ENCODE results near the gene MATR3. TPM values are rescaled to one million over a fixed set of nuclear protein-coding genes. Genes with fewer than 3 reads are reported as not detected.
"Not testable (repeated sequence)": the region's sequence is repeated elsewhere in the genome, so short reads cannot be mapped to it uniquely, and the experiment has no call there.

MATR3 gene
- polyA plus RNA-seq, 6 donors from 2014 or later = 370 to 439 (median 392) TPM

- no peaks in the 10 kb centered on the region for H3K9me3 Mint-ChIP-seq
- H3K36me3 Mint-ChIP-seq = no peaks in the 10 kb centered on the region
- peak overlapping the region in 1 of 6 donors; percentile 55 for H3K27ac Mint-ChIP-seq
- peaks cover 17 to 26% (median 18%) of the 10 kb centered on the region in 3 donors for H3K27me3 Mint-ChIP-seq
- peaks cover 11 to 14% (median 12%) of the 10 kb centered on the region in 3 donors for H3K4me1 Mint-ChIP-seq
- ATAC-seq (ENCODE audit: low read depth in 2 of 2) (no peak), DNase-seq (no peak)
- H3K4me3 Mint-ChIP-seq = no peak overlapping the region
Measured at GRCh38 chr5:139263946-139264345, 29.6 kb upstream of the MATR3 start.

- Mint-ChIP-seq H3K36me3 (no peaks in the 10 kb centered on the region), H3K27me3 (peaks cover 10 to 17% (median 16%) of the 10 kb centered on the region in 3 donors), H3K27ac (no peak overlapping the region), H3K4me1 (peaks cover 11 to 14% (median 13%) of the 10 kb centered on the region in 3 donors), H3K4me3 (no peak overlapping the region), H3K9me3 (no peaks in the 10 kb centered on the region)
- no peak for DNase-seq
- ATAC-seq (ENCODE audit: low read depth in 2 of 2) = no peak
Measured at GRCh38 chr5:139265001-139265400, 28.5 kb upstream of the MATR3 start.

- Mint-ChIP-seq H3K27me3 (peaks cover 0 to 9% (median 5%) of the 10 kb centered on the region in 3 donors), H3K27ac (no peak overlapping the region), H3K36me3 (no peaks in the 10 kb centered on the region), H3K4me3 (no peak overlapping the region), H3K4me1 (peaks cover 11 to 14% (median 13%) of the 10 kb centered on the region in 3 donors), H3K9me3 (no peaks in the 10 kb centered on the region)
- DNase-seq = no peak
- no peak for ATAC-seq (ENCODE audit: low read depth in 2 of 2)
Measured at GRCh38 chr5:139266236-139266635, 27.3 kb upstream of the MATR3 start.

- no peaks in the 10 kb centered on the region for H3K9me3 Mint-ChIP-seq
- peaks cover 0 to 5% (median 0%) of the 10 kb centered on the region in 3 donors for H3K27me3 Mint-ChIP-seq
- peaks cover 14 to 20% (median 16%) of the 10 kb centered on the region in 3 donors for H3K4me1 Mint-ChIP-seq
- ATAC-seq (ENCODE audit: low read depth in 2 of 2) (no peak), DNase-seq (no peak)
- no peaks in the 10 kb centered on the region for H3K36me3 Mint-ChIP-seq
- H3K27ac Mint-ChIP-seq = no peak overlapping the region
- no peak overlapping the region for H3K4me3 Mint-ChIP-seq
Measured at GRCh38 chr5:139267481-139267880, 26.1 kb upstream of the MATR3 start.

- peak overlapping the region in 4 of 8 donors; percentile 7 to 69 (median 29) for H3K4me3 Mint-ChIP-seq
- no peaks in the 10 kb centered on the region for H3K9me3 Mint-ChIP-seq
- peak overlapping the region in 2 of 6 donors; percentile 81 to 82 for H3K27ac Mint-ChIP-seq
- no peak for DNase-seq
- H3K36me3 Mint-ChIP-seq = no peaks in the 10 kb centered on the region
- H3K27me3 Mint-ChIP-seq = peaks cover 0 to 5% (median 0%) of the 10 kb centered on the region in 3 donors
- peaks cover 25 to 29% (median 27%) of the 10 kb centered on the region in 3 donors for H3K4me1 Mint-ChIP-seq
- peak in 1 of 2 donors; percentile 40 for ATAC-seq (ENCODE audit: low read depth in 2 of 2)
Measured at GRCh38 chr5:139268364-139269202, 25.0 kb upstream of the MATR3 start.

- not testable (repeated sequence) for ATAC-seq (ENCODE audit: low read depth in 2 of 2); H3K27me3 Mint-ChIP-seq; H3K9me3 Mint-ChIP-seq; DNase-seq; H3K4me3 Mint-ChIP-seq; H3K36me3 Mint-ChIP-seq; H3K27ac Mint-ChIP-seq
- peaks cover 34 to 47% (median 42%) of the 10 kb centered on the region in 3 donors for H3K4me1 Mint-ChIP-seq
Measured at GRCh38 chr5:139270718-139271117, 22.8 kb upstream of the MATR3 start.

- no peak for DNase-seq
- H3K27ac Mint-ChIP-seq = peak overlapping the region in 1 of 6 donors; percentile 36
Measured at GRCh38 chr5:139271201-139272027, 22.1 kb upstream of the MATR3 start.

DNA sequence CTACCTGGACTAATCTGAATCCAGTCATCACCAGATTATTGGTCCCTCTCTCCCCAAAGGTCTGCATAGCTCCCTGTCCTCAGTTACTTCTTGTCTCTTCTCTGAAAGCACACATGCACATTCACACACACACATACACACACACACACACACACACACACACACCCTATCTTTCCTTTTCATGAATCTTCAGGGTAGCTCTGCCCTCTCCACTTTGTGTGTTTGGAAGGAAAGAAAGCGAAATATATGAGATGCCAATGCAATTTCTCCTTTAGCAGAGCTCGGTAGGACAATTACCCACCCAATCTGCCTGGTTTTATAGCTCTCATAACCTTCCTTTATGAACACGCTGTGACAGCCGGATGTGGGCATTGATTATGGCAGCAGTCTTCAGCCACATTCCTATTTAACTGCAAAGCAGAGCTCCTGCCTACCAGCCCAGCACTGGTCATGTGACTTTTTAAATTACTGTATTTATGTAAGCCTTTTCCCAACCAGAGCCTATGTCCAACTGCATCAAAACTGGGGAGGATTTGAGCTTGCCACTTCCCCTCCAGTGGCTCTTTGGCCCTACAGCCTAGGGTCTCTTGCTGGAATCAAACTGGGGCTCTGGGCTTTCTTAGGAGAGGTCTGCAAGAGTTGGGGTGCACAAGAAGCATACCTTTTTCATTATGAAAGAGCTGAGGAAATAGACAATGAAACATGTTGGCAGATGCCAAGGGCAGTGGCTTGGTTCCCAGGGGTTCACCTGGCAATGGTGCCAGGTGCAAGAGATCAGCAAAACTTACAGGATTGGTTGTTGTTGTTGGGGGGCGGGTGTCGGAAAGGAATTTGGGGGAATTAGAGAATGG lies 20.8 kb upstream of the MATR3 start:
- peak overlapping the region; percentile 81 to 96 (median 91) for H3K4me3 Mint-ChIP-seq
- H3K4me1 Mint-ChIP-seq = peaks cover 45 to 62% (median 58%) of the 10 kb centered on the region in 3 donors
- no peak for DNase-seq
- H3K27me3 Mint-ChIP-seq = no peaks in the 10 kb centered on the region
- ATAC-seq (ENCODE audit: low read depth in 2 of 2) = no peak
- H3K9me3 Mint-ChIP-seq = no peaks in the 10 kb centered on the region
- H3K36me3 Mint-ChIP-seq = no peaks in the 10 kb centered on the region
- peak overlapping the region in 5 of 6 donors; percentile 84 to 98 (median 96) for H3K27ac Mint-ChIP-seq

More at GRCh38 chr5:139271201-139272027, 22.1 kb upstream of the MATR3 start:
- Mint-ChIP-seq H3K4me3 (peak overlapping the region in 3 of 8 donors; percentile 4 to 68 (median 17)), H3K9me3 (no peaks in the 10 kb centered on the region), H3K27me3 (no peaks in the 10 kb centered on the region), H3K36me3 (no peaks in the 10 kb centered on the region), H3K4me1 (peaks cover 39 to 54% (median 49%) of the 10 kb centered on the region in 3 donors)
- no peak for ATAC-seq (ENCODE audit: low read depth in 2 of 2)

DNA sequence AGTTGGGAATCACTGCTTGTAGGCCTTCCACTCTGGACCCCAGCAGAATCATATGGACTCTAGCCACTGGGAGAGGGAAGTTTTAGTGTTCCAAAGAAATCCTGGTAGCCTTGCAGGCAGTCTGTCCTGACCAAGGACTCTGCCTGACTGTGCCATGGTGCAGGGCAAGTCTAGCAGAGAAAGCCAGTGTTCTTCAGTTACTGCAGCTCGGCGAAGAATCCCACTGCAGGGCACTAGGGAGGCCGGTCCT lies 20.3 kb upstream of the MATR3 start:
- Mint-ChIP-seq H3K36me3 (no peaks in the 10 kb centered on the region), H3K4me1 (peaks cover 41 to 59% (median 54%) of the 10 kb centered on the region in 3 donors), H3K27me3 (no peaks in the 10 kb centered on the region), H3K27ac (peak overlapping the region; percentile 84 to 98 (median 96)), H3K4me3 (peak overlapping the region; percentile 81 to 96 (median 91)), H3K9me3 (no peaks in the 10 kb centered on the region)
- ATAC-seq (ENCODE audit: low read depth in 2 of 2) = no peak
- no peak for DNase-seq

GRCh38 chr5:139273572-139274289 lies 19.8 kb upstream of the MATR3 start:
- no peaks in the 10 kb centered on the region for H3K36me3 Mint-ChIP-seq
- peaks cover 38 to 55% (median 49%) of the 10 kb centered on the region in 3 donors for H3K4me1 Mint-ChIP-seq
- H3K9me3 Mint-ChIP-seq = no peaks in the 10 kb centered on the region
- ATAC-seq (ENCODE audit: low read depth in 2 of 2) (peak; percentile 92 to 94), DNase-seq (peak; percentile 90)
- no peaks in the 10 kb centered on the region for H3K27me3 Mint-ChIP-seq
- H3K27ac Mint-ChIP-seq = peak overlapping the region; percentile 84 to 98 (median 96)
- H3K4me3 Mint-ChIP-seq = peak overlapping the region; percentile 81 to 96 (median 91)

- Mint-ChIP-seq H3K27me3 (no peaks in the 10 kb centered on the region), H3K36me3 (peaks cover 0 to 3% of the 10 kb centered on the region in 2 donors), H3K9me3 (no peaks in the 10 kb centered on the region), H3K4me3 (peak overlapping the region; percentile 54 to 88 (median 82)), H3K4me1 (peaks cover 38 to 56% (median 46%) of the 10 kb centered on the region in 3 donors), H3K27ac (peak overlapping the region in 3 of 6 donors; percentile 59 to 79 (median 76))
- no peak for ATAC-seq (ENCODE audit: low read depth in 2 of 2)
- no peak for DNase-seq
Measured at GRCh38 chr5:139275536-139275935, 18.0 kb upstream of the MATR3 start.

DNA sequence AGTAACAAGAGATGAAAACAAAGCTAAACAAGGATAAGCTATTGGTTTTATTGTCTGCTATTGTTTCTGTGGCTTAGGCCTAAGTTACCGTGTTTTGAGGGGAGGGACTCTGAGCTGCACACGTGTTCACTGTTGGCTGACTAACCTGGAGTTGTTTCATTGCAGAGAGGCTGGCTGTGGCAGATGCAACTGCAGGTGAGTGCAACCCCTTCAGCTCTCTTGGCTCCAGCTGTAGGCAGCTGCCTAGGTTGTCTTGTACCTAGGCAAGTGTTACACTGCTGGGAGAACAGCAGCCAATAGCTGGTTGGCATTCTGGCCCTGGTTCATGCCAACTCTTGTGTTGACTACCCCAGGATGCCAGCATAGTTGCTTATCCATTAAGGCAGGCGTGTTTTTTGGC lies 17.6 kb upstream of the MATR3 start:
- H3K36me3 Mint-ChIP-seq = peaks cover 0 to 4% of the 10 kb centered on the region in 2 donors
- H3K27me3 Mint-ChIP-seq = no peaks in the 10 kb centered on the region
- H3K27ac Mint-ChIP-seq = peak overlapping the region in 1 of 6 donors; percentile 74
- DNase-seq = no peak
- peaks cover 38 to 56% (median 46%) of the 10 kb centered on the region in 3 donors for H3K4me1 Mint-ChIP-seq
- H3K4me3 Mint-ChIP-seq = peak overlapping the region in 4 of 8 donors; percentile 76 to 83 (median 80)
- no peak for ATAC-seq (ENCODE audit: low read depth in 2 of 2)
- H3K9me3 Mint-ChIP-seq = no peaks in the 10 kb centered on the region
